ENCODE data around the gene SUN1. TPM values are rescaled to one million over a fixed set of nuclear protein-coding genes. Genes with fewer than 3 reads are reported as not detected.
"Not testable (repeated sequence)": the region's sequence is repeated elsewhere in the genome, so short reads cannot be mapped to it uniquely, and the experiment has no call there.

The SUN1 gene
- total and polyA plus RNA-seq, 4 donors: 24.8 to 162 (median 40.1) TPM

- TF ChIP-seq, protein P1, sequence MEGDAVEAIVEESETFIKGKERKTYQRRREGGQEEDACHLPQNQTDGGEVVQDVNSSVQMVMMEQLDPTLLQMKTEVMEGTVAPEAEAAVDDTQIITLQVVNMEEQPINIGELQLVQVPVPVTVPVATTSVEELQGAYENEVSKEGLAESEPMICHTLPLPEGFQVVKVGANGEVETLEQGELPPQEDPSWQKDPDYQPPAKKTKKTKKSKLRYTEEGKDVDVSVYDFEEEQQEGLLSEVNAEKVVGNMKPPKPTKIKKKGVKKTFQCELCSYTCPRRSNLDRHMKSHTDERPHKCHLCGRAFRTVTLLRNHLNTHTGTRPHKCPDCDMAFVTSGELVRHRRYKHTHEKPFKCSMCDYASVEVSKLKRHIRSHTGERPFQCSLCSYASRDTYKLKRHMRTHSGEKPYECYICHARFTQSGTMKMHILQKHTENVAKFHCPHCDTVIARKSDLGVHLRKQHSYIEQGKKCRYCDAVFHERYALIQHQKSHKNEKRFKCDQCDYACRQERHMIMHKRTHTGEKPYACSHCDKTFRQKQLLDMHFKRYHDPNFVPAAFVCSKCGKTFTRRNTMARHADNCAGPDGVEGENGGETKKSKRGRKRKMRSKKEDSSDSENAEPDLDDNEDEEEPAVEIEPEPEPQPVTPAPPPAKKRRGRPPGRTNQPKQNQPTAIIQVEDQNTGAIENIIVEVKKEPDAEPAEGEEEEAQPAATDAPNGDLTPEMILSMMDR (IDR thresholded peaks at IDR 0.05; ENCODE audit: low read depth, low read length, missing input control): no peak
- TF ChIP-seq RAD21 (IDR thresholded peaks at IDR 0.05) (no peak), FOXA1 (IDR thresholded peaks at IDR 0.05) (no peak), NR2F2 (IDR thresholded peaks at IDR 0.05) (no peak)
- TF ChIP-seq, protein P2, sequence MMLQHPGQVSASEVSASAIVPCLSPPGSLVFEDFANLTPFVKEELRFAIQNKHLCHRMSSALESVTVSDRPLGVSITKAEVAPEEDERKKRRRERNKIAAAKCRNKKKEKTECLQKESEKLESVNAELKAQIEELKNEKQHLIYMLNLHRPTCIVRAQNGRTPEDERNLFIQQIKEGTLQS (IDR thresholded peaks at IDR 0.05): no peak
Measured at GRCh38 chr7:922334-923107, 90.2 kb downstream of the SUN1 start (continued).

DNA sequence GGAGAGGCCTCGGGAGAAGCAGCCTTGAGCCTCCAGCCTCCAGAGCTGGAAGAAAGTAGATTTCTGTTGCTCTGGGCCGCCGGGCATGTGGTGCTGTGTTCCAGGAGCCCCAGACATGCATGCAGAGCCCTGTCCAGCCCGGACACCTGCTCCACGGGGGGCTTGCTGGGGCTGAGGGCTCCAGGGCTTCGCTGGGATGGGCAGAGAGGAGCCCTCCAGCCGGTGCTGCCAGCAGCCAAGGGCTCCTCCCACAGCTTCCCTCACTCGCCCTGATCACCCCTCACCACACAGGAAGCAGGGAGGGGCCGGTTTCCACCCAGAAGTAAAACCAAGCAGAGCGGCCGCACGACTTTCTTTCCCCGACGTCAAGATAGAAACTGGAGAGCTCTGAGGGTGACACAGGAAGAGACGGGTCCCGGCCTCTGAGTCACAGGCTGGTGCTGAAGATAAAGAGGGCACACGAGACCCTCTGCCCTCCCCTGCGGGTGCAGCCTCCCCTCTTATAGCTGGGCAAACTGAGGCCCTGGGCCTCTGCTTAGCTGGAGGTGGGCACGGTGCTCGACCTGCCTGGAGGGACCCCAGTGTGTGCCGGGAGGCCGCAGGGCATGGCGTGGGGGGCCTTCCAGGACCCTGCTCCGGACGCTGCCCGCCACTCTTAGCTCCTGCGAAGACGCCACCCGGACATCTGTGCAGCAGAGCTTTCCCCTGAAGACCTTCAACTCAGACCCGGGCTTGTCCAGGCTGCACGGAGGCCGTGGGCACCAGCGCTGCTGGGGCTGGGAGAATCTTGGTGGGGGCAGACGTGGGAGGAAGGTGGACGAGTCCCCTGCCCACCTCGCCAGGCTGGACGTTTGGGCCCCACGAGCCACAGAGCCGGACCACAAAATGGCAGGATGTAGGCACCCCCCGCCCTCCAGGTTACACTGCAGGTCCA is 91.1 kb downstream of the SUN1 start:
- no peak for TF ChIP-seq HNF4G (IDR thresholded peaks at IDR 0.05)
- peak in 1 of 2 donors; percentile 8 for TF ChIP-seq RAD21 (IDR thresholded peaks at IDR 0.05)
- peaks cover 0 to 3% (median 0%) of the 10 kb centered on the region in 4 donors for H3K36me3 ChIP-seq (ENCODE audit: control insufficient read depth in 4 of 4, insufficient read depth in 3 of 4, low read depth in 1 of 4, low read length in 3 of 4)
- peak overlapping the region in 1 of 2 donors; percentile 7 for H3K9ac ChIP-seq (ENCODE audit: low read depth in 1 of 2, low read length in 2 of 2)

DNA sequence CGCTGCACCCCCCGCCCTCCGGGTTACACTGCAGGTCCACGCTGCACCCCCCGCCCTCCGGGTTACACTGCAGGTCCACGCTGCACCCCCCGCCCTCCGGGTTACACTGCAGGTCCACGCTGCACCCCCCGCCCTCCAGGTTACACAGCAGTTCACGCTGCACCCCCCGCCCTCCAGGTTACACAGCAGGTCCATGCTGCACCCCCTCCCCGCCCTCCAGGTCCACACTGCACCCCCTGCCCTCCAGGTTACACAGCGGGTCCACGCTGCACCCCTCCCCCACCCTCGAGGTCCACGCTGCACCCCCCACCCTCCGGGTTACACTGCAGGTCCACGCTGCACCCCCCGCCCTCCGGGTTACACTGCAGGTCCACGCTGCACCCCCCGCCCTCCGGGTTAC is 91.8 kb downstream of the SUN1 start:
- DNase-seq (ENCODE audit: low spot score); H3K9me3 ChIP-seq (ENCODE audit: control insufficient read depth in 4 of 4, low read length in 3 of 4); H3K4me1 ChIP-seq (ENCODE audit: control insufficient read depth in 4 of 4, insufficient read depth in 4 of 4, low read length in 3 of 4); H3K27me3 ChIP-seq (ENCODE audit: control insufficient read depth in 4 of 4, insufficient read depth in 4 of 4, low read length in 3 of 4); H3K36me3 ChIP-seq (ENCODE audit: control insufficient read depth in 4 of 4, insufficient read depth in 3 of 4, low read depth in 1 of 4, low read length in 3 of 4); H3K4me3 ChIP-seq (ENCODE audit: low read depth in 1 of 3, low read length in 3 of 3); H3K9ac ChIP-seq (ENCODE audit: low read depth in 1 of 2, low read length in 2 of 2): not testable (repeated sequence)
- peak overlapping the region in 1 of 2 donors; percentile 36 for H3K27ac ChIP-seq (ENCODE audit: low read depth in 1 of 2, low read length in 2 of 2)
- WGBS: 77% methylated on average over 21 of the region's 25 CpGs

More for the DNA sequence above, 91.1 kb downstream of the SUN1 start:
- Histone ChIP-seq H3K27ac (ENCODE audit: low read depth in 1 of 2, low read length in 2 of 2) (peak overlapping the region; percentile 12 to 36), H3K27me3 (ENCODE audit: control insufficient read depth in 4 of 4, insufficient read depth in 4 of 4, low read length in 3 of 4) (no peaks in the 10 kb centered on the region), H3K9me3 (ENCODE audit: control insufficient read depth in 4 of 4, low read length in 3 of 4) (no peaks in the 10 kb centered on the region), H3K4me3 (ENCODE audit: low read depth in 1 of 3, low read length in 3 of 3) (no peak overlapping the region), H3K4me1 (ENCODE audit: control insufficient read depth in 4 of 4, insufficient read depth in 4 of 4, low read length in 3 of 4) (peaks cover 0 to 6% (median 2%) of the 10 kb centered on the region in 4 donors)
- no peak for DNase-seq (ENCODE audit: low spot score)
- 54% methylated on average over 40 of the region's 40 CpGs for WGBS

Other genes with a start within 250 kb of the SUN1 start
- gene DNAAF5, start 105.8 kb upstream of the SUN1 start, total RNA-seq: 10 to 100 TPM in 1 of 2 donors, 1 to 10 TPM in 1; 8.7 to 10.4 TPM
- gene DNAAF5, start 105.8 kb upstream of the SUN1 start, polyA plus RNA-seq: 10 to 100 TPM in 1 of 2 donors, 1 to 10 TPM in 1; 3.1 to 11.1 TPM
- gene PRKAR1B, start 105.2 kb upstream of the SUN1 start, total RNA-seq: 10 to 100 TPM; 11.1 to 14.4 TPM
- 10 to 100 TPM; 11.8 to 13.0 TPM for gene PRKAR1B, start 105.2 kb upstream of the SUN1 start, polyA plus RNA-seq
- 10 to 100 TPM; 19.5 to 30.3 TPM for gene GET4, start 44.1 kb downstream of the SUN1 start, total RNA-seq
- gene GET4, start 44.1 kb downstream of the SUN1 start, polyA plus RNA-seq: 10 to 100 TPM; 24.3 to 34.7 TPM
- 1 to 10 TPM; 3.2 to 3.7 TPM for gene ADAP1, start 122.2 kb downstream of the SUN1 start, total RNA-seq
- gene ADAP1, start 122.2 kb downstream of the SUN1 start, polyA plus RNA-seq: 1 to 10 TPM in 1 of 2 donors, under 1 TPM in 1; 0.46 to 2.2 TPM
- gene COX19, start 143.1 kb downstream of the SUN1 start, total RNA-seq: 1 to 10 TPM; 5.2 to 9.8 TPM
- 1 to 10 TPM; 2.2 to 4.5 TPM for gene COX19, start 143.1 kb downstream of the SUN1 start, polyA plus RNA-seq
- under 1 TPM in 1 of 2 donors, not detected in 1; 0.28 TPM for gene CYP2W1, start 150.7 kb downstream of the SUN1 start, total RNA-seq
- gene CYP2W1, start 150.7 kb downstream of the SUN1 start, polyA plus RNA-seq: not detected
- 10 to 100 TPM; 27.9 to 33.5 TPM for gene GPR146, start 212.1 kb downstream of the SUN1 start, total RNA-seq
- gene GPR146, start 212.1 kb downstream of the SUN1 start, polyA plus RNA-seq: 10 to 100 TPM; 15.5 to 25.4 TPM